Tibial artery (tissue), 4 donors: Measurements from ENCODE around the gene IMMP2L.

Experiments
- DNase-seq, 2 donors: peaks; one replicate each; pipeline ENCODE4 v3.0.0-alpha.2; 2019
- H3K27ac ChIP-seq, 2 donors: fragments of 200-600 bp; sonication (generic) in 1 of 2; 1 replicate in 1 of 2; 2 replicates in 1 of 2; pipeline ENCODE4 v1.5.1; 2018 to 2019; ENCODE audit warnings: mild to moderate bottlenecking in 1 of 2
- H3K27me3 ChIP-seq, 2 donors: fragments of 200-600 bp; sonication (generic) in 1 of 2; one replicate each; pipeline versions ENCODE4 v1.5.1 to v1.6.0; 2016 to 2019
- H3K36me3 ChIP-seq, 3 donors: fragments of 200-600 bp; sonication (generic) in 2 of 3; one replicate each; pipeline ENCODE4 v1.5.1; 2016 to 2019; ENCODE audit warnings: mild to moderate bottlenecking in 2 of 3
- H3K4me1 ChIP-seq, 4 donors: fragments of 200-600 bp; sonication (generic) in 2 of 4; 1 replicate in 3 of 4; 2 replicates in 1 of 4; pipeline ENCODE4 v1.5.1; 2016 to 2019
- H3K4me3 ChIP-seq, 2 donors: fragments of 200-600 bp; sonication (generic) in 1 of 2; 1 replicate in 1 of 2; 2 replicates in 1 of 2; pipeline ENCODE4 v1.5.1; 2018 to 2019; ENCODE audit warnings: mild to moderate bottlenecking in 2 of 2
- H3K9me3 ChIP-seq, 3 donors: fragments of 200-600 bp; sonication (generic) in 1 of 3; one replicate each; pipeline ENCODE4 v1.5.1; 2016 to 2019
- CTCF ChIP-seq, 2 experiments: fragments of 200-600 bp in 1 of 2; fragments of 450-650 bp in 1 of 2; IDR thresholded peaks; one replicate each; pipeline ENCODE4 v1.5.1; 2017 to 2019; ENCODE audit warnings: antibody characterized with exemption in 2 of 2, mild to moderate bottlenecking in 1 of 2, moderate library complexity in 1 of 2
- intact Hi-C: fragments of 100-400 bp; cut with DNase I; formaldehyde crosslinking; loops from one replicate; pipeline ENCODE4 v1.15.0; 2023; ENCODE audit warnings: low total_unique reads

IMMP2L gene

GRCh38 chr7:111105269-111105668, 457.0 kb downstream of the IMMP2L start:
- Histone ChIP-seq H3K4me1 (peaks cover 0 to 20% (median 0%) of the 10 kb centered on the region in 4 donors), H3K36me3 (no peaks in the 10 kb centered on the region), H3K27ac (no peak overlapping the region), H3K27me3 (no peaks in the 10 kb centered on the region), H3K9me3 (no peaks in the 10 kb centered on the region), H3K4me3 (no peak overlapping the region)
- no peak for TF ChIP-seq CTCF (IDR thresholded peaks at IDR 0.05)
- no peak for DNase-seq
- intact Hi-C loops = no loop called here

GRCh38 chr7:111104710-111105109, 457.6 kb downstream of the IMMP2L start:
- DNase-seq = no peak
- Histone ChIP-seq H3K4me1 (peaks cover 0 to 20% (median 0%) of the 10 kb centered on the region in 4 donors), H3K27ac (no peak overlapping the region), H3K27me3 (no peaks in the 10 kb centered on the region), H3K9me3 (no peaks in the 10 kb centered on the region), H3K4me3 (no peak overlapping the region), H3K36me3 (no peaks in the 10 kb centered on the region)
- no peak for TF ChIP-seq CTCF (IDR thresholded peaks at IDR 0.05)
- intact Hi-C loops = no loop called here

- Histone ChIP-seq H3K27me3 (no peaks in the 10 kb centered on the region), H3K27ac (no peak overlapping the region), H3K4me3 (no peak overlapping the region), H3K9me3 (no peaks in the 10 kb centered on the region), H3K4me1 (peaks cover 0 to 18% (median 0%) of the 10 kb centered on the region in 4 donors), H3K36me3 (no peaks in the 10 kb centered on the region)
- no peak for TF ChIP-seq CTCF (IDR thresholded peaks at IDR 0.05)
- DNase-seq = no peak
- intact Hi-C loops = no loop called here
These were observed 458.5 kb downstream of the IMMP2L start for GRCh38 chr7:111103678-111104274.

GRCh38 chr7:111103136-111103535, 459.2 kb downstream of the IMMP2L start:
- Histone ChIP-seq H3K36me3 (no peaks in the 10 kb centered on the region), H3K27me3 (no peaks in the 10 kb centered on the region), H3K27ac (no peak overlapping the region), H3K9me3 (no peaks in the 10 kb centered on the region), H3K4me3 (no peak overlapping the region), H3K4me1 (peaks cover 0 to 16% (median 0%) of the 10 kb centered on the region in 4 donors)
- intact Hi-C loops = no loop called here
- no peak for TF ChIP-seq CTCF (IDR thresholded peaks at IDR 0.05)
- no peak for DNase-seq

- intact Hi-C loops = no loop called here
- Histone ChIP-seq H3K27me3 (no peaks in the 10 kb centered on the region), H3K4me1 (peaks cover 0 to 10% (median 0%) of the 10 kb centered on the region in 4 donors), H3K4me3 (no peak overlapping the region), H3K27ac (no peak overlapping the region), H3K36me3 (no peaks in the 10 kb centered on the region), H3K9me3 (no peaks in the 10 kb centered on the region)
- TF ChIP-seq CTCF (IDR thresholded peaks at IDR 0.05) = no peak
- no peak for DNase-seq
These were observed 460.2 kb downstream of the IMMP2L start for GRCh38 chr7:111101856-111102646.
